Brain microvascular endothelial cell (primary cell): ENCODE measurements around the gene CPT2.

Experiments used
- DNase-seq: peaks from one replicate; pipeline ENCODE4 v3.0.0-alpha.2; 2020
- H3K27ac ChIP-seq: fragments of 250-450 bp; sonication (Bioruptor Pico); 2 replicates; pipeline ENCODE4 v1.5.1; 2020; ENCODE audit warnings: mild to moderate bottlenecking, moderate library complexity
- H3K27me3 ChIP-seq: fragments of 250-450 bp; sonication (Bioruptor Pico); replicated peaks from 2 replicates; pipeline ENCODE4 v1.5.1; 2020; ENCODE audit warnings: mild to moderate bottlenecking
- H3K36me3 ChIP-seq: fragments of 250-450 bp; sonication (Bioruptor Pico); replicated peaks from 2 replicates; pipeline ENCODE4 v1.5.1; 2020; ENCODE audit warnings: mild to moderate bottlenecking
- H3K4me3 ChIP-seq: 2 replicates; pipeline ENCODE4 v1.5.1; 2011; ENCODE audit warnings: low read depth, mild to moderate bottlenecking, control low read depth, low read length, moderate library complexity
- CTCF ChIP-seq: IDR thresholded peaks from 2 replicates; pipeline ENCODE4 v1.5.1; 2011; ENCODE audit warnings: low read depth, mild to moderate bottlenecking, moderate library complexity, low read length, control low read depth, inconsistent platforms; ENCODE audit errors: missing control alignments
- in situ Hi-C: cut with HindIII; loops from 2 replicates; pipeline ENCODE4 v1.10.0; 2017; ENCODE audit warnings: low sequenced_read_pairs, low pct_ligation_motif_present

CPT2 gene

GRCh38 chr1:53246261-53247134, 49.9 kb downstream of the CPT2 start:
- Histone ChIP-seq H3K27ac (no peak overlapping the region), H3K4me3 (no peak overlapping the region), H3K36me3 (peaks cover 6% of the 10 kb centered on the region), H3K27me3 (no peaks in the 10 kb centered on the region)
- peak; percentile 63 for DNase-seq
- TF ChIP-seq CTCF, result no peak
- in situ Hi-C loops, result no loop called here

- DNase-seq, result no peak
- in situ Hi-C loops, result no loop called here
- no peaks in the 10 kb centered on the region for H3K27me3 ChIP-seq
- H3K4me3 ChIP-seq, result no peak overlapping the region
- H3K27ac ChIP-seq, result no peak overlapping the region
- TF ChIP-seq CTCF, result no peak
- H3K36me3 ChIP-seq, result peaks cover 6% of the 10 kb centered on the region
These were observed 53.1 kb downstream of the CPT2 start for GRCh38 chr1:53249706-53250105.

GRCh38 chr1:53250325-53250724, 53.7 kb downstream of the CPT2 start:
- in situ Hi-C loops, result no loop called here
- DNase-seq, result no peak
- TF ChIP-seq CTCF, result no peak
- Histone ChIP-seq H3K4me3 (no peak overlapping the region), H3K36me3 (peaks cover 6% of the 10 kb centered on the region), H3K27me3 (no peaks in the 10 kb centered on the region), H3K27ac (no peak overlapping the region)

DNA sequence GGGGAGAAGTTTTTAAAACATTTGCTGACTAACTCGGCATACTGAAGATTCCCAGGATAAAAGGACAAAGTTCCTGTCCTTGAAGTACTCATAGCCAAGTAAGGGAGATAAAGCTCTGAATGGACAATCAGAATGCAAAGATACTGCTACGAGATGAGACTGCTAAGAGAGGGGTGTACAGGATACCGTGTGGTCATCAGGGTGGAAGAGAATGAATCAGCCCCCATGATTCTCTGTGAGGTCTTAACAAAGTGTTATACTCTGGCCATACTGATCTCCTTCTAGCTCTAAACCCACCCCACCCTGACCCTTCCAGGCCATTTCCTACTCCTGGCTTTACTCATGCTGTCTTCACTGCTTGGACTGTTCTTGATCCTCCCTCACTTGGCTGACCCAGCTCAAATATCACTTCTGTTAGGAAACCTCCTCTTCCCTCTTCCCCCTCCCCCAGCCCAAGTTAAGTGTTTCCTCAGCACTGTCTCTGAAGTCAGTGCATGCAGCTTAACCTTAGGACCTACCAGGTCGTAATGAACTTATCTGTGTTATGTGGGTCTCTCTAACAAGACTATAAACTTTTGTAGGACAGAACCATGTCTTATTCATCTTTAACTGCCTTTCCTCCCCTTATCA, 57.5 kb downstream of the CPT2 start:
- Histone ChIP-seq H3K27me3 (no peaks in the 10 kb centered on the region), H3K4me3 (no peak overlapping the region), H3K27ac (peak overlapping the region; percentile 8), H3K36me3 (peaks cover 11% of the 10 kb centered on the region)
- in situ Hi-C loops, result no loop called here
- no peak for DNase-seq
- TF ChIP-seq CTCF, result no peak

DNA sequence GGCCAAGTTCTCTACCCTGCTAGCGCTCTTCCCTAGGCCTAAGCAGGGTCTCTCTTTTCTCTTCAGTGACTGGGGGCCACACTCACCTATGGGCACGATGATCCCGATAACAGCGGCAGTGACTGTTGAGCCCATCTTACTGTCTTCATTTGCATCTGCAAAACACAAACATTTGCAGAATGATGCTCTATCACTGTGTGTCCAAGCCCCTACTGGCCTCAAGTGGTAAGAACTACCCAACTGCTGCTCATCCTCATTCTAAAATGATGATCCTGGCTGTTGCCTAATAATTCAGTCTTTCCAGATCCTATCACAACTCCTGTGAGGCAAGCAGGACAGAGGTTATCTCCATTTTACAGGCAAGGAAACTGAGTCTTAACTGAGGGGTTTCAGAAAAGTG, 58.4 kb downstream of the CPT2 start:
- H3K4me3 ChIP-seq, result no peak overlapping the region
- no peak for DNase-seq
- H3K27ac ChIP-seq, result no peak overlapping the region
- H3K27me3 ChIP-seq, result no peaks in the 10 kb centered on the region
- H3K36me3 ChIP-seq, result peaks cover 10% of the 10 kb centered on the region
- in situ Hi-C loops, result no loop called here
- TF ChIP-seq CTCF, result peak; percentile 24
